HG02852 (cell line): ENCODE data around the gene OPALIN.

Experiments
- ATAC-seq: cut with Tn5 transposase; IDR thresholded peaks from one replicate; pipeline ENCODE4 v1.9.1; 2021; ENCODE audit warnings: mild to moderate bottlenecking, moderate library complexity; ENCODE audit not compliant: unreplicated experiment

Gene OPALIN, protein sequence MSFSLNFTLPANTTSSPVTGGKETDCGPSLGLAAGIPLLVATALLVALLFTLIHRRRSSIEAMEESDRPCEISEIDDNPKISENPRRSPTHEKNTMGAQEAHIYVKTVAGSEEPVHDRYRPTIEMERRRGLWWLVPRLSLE

DNA sequence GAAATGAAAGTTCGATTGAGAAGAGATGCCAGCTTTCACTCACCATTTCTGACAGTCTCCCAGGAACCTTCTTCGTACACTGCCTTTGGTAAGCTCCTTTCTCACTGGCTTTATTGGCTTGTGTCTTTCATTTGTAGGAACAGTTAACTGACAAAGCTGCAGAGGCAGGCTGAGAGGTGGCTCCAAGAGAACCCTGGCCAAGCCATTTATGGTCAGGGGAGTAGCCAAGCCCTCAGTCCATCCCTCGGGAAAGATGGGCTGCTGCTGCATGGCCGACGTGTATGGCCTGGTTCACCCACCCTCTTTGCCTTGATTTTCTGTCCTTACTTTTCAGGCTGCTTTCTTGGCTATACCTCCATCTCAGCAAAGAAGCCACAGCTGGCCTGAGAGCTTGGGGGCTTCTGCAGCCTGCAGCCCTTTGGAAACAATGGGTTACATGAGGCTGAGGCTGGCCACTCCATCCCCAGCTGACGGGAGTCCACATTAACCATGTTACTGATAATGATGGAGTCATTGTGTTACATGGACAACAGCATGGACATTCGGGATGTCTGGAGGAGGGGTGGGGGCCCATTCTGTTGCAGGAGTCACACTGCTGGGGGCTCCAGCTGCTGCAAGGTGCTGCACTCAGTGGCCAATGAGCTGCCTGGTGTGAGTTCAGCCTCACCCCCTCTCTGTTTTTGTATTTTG is at the start of gene OPALIN:
Gene OPALIN, minus strand, starts transcription at position 152 of the 690 bp plus-strand sequence. Its CDS starts 106 bp downstream, at position 46.
- no peak for ATAC-seq

DNA sequence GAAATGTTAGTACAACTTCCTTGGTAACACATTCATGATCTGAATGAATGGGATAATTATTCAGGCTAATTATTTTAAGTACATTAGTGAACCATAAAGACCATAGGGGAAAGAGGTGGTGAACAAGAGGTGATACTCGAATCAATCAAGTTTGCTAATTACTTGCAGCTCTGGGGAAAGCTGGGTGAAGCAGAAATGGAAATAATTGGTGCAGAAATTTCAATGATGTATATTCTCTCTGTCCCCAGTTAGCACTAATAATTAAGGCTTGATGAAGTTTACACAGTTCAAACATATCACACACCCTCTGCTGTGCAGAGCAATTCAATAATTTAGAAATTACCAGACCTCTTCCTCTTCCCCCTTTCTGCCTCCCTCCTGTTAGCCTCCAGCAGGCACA is 49.4 kb upstream of the OPALIN start:
- ATAC-seq: no peak

DNA sequence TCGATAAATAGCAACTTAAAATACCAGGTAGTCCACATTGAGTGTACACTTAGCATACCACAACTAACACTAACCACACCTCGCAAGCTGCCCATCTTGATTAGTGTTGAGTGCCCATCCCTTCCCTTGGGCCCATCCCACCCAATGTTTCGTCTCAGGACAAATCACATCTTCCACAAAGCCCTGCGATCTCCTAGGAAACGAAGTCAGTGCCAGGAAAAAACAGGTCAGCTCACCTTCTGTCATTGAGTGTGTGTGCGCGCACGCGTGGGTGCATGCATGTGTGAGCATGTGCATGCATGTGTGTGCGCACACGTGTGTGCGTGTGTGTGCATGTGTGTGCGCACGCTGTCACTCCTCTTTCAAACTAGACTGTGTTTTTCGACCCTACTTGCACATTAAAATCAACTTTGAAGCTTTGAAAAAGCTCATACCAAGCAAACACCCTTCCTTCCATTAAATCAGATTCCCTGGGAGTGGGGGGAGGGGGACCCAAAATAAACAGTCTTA is 48.8 kb upstream of the OPALIN start:
- ATAC-seq: no peak

DNA sequence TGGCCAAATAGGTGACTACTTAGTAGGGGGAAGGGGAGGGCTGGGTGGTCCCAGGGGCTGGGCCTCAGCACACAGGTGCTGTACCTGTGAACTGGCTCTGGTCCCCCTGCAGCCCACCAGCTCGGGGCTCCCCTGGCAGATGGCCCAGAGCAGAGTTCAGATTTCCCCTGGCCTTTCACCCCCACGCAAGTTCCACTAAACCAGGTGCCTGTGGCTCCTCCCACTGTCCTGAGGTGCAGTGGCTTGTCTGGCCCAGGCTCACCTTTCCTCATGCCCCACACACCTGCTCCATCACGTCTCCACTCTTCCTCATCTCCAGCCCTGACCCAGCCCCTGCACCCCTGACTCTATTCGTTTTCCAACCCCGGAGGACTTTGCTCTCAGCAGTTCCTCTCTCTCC is 47.3 kb upstream of the OPALIN start:
- ATAC-seq: no peak

DNA sequence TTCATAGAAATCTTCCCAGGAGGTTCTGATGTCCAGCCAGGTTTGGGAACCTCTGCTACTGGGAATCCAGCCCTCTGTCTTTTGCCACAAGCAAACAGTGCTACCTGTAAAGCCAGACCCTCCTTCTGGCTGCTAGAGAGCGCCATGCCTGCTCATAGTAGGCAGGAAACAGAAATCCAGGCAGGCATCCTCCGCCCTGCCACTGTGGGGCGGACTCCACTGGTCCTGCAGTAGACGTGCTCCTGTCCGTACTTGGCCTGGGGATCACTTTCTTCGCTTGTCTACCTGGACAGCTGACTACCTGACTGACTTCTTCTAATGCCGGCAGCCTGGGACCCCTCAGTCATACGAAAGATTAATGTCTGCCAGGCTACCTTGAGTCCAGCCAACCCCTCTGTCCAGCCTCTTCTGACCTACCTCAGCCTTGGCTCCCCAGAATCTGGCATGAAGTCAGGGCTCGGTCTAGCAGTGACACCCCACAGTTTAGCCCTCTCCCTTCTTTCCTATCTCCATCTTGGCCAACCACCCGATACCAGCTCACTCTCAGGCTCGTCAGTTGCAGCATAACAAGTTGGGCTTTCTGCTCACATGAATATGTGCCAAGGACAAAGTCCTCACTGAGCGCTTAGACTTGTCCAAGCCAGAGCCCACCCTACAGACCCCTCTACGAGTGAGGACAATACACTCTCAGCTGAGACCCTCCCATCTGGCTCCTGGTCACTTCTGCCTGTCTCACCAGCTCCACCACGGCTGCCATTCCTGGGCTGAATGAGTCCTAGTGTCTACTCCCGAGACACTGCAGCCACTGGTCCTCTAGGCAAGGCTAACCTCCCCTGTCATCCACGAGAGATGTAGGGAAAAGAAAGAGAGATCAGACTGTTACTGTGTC is 43.9 kb upstream of the OPALIN start:
- no peak for ATAC-seq

DNA sequence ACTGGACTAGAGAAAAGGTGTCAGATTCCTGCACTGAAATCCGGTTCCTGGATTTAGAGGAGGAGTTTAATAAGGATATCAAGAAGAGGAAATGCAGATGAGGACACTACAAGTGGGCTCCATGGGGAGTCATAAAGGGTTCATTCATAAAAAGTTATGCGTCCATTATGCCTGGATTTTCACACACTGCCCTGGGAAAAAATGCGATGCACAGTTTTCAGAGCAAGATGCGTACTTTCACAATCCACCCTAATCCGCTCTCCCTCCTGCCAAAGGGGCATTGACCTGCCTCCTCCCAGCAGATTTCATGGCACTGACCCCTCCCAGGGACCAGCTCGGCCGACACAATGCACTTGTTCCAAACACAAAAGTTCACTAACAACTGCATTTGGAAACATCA is 42.2 kb upstream of the OPALIN start:
- no peak for ATAC-seq

DNA sequence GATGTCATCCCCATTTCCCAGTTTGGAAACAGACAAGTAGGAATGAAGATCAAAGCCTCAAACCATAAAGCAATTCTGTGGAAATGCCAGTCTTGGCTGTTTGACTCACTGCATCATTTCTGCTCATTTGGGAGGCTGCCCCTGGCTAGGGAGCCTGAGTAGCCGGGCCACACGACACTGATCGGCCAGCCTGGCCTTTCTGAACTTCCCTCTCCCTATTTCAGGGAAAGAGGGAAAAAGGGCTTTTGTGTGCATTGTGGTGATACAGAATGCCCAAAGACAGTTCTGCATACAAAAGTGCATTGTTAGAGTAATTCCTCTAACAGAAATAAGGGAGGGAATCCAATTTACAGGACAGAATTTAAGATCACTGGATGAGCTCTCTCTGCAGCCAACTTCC is 41.7 kb upstream of the OPALIN start:
- no peak for ATAC-seq

DNA sequence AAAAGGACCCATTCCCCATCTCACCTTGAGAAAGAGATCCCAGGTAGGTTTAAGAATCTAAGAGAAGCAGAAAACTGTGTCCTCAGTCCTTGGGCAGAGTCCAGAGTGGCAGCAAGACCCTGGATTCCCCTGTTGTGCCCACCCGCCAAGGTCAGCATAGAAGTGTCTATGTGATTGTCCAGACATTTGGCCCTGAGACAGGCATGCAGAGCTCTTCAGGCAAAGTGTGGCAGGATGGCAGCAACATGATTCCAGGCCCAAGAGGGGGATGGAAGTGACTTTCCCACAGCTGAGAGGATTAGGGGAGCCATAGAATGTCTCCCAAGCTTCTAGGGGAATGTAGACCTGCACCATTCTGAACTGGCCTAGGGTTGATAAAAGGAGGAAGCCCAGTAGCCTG is 39.1 kb upstream of the OPALIN start:
- ATAC-seq: no peak

DNA sequence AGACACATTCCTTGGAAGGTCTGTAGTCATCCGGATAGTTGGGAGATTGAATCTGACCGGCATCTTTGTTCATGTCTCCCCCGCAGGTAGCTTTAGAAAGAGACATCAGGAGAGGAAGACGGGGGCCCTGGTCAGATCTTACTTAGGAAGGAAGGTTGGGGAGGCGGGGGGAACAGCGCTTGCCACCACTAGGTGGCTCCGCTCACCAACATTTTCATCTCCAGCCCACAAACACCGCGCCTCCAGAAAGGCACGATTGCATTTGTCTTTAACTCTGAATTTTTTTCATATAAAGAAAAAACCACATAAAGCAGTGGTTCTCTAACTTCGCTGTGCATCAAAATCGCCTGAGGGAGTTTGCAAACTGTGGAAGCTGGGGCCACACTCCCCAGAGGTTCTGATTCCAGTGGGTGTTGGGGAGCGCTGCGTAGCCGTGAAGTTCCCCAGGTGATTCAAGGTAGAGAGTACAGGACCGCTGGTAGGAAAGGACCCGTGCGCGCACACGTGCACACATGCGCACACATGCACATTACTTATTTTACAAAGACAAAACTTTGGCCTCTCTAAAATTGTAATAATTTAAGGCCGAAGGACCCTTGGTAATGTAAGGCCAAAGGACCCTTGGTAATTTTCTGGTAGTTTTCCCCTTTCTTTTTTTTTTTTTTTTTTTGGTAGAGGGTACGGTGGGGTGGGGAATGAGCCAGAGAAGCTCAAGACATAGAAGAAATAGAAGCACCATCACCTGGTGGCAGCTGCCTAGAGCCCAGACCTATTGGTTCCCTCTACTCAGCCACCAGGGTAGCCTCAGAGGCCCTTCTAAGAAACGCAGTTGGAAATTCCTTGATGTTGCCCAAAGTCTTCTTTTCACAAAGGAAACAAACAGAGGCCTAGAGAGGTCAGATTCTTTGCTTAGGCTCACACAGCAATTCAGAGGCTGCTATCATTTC is 37.4 kb upstream of the OPALIN start:
- ATAC-seq: no peak

DNA sequence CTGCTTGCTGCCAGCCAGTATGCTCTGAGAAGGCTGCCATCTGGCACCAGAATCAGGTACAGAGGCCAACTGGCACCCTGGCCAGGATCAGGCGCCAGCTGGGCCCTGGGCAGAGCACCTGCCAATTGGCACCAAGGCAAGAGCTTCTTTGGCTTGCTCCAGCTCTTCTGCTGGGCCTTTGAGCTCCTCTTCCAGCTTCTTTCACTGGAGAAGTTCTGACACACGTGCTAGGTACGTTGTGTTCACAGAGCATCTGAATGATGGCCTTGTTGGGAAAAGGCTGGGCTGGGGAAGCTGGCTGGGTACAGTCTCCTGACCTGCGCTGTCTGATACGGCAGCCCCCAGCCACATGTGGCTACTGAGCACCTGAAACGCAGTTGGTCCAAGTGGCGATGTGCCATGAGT is 31.7 kb upstream of the OPALIN start:
- no peak for ATAC-seq

DNA sequence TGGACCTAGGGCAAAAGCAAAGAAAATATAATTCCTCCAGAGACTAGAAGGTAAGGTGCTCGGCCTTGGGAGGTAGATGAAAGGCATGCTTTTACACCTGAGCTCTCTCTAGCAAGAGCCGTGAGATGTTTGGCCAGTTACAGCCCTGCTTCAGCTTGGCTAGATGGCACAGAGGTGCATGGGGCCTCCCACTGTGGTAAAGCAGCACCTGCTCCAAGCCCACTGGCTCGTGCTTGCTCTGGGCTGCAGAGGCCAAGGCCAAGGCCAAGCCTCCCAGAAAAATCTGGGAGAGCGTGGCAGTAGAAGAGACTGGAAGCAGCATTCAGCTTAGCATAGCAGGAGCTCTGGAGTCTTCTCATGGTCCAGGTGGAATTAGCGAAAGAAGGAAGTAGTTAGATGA is 31.0 kb upstream of the OPALIN start:
- no peak for ATAC-seq

DNA sequence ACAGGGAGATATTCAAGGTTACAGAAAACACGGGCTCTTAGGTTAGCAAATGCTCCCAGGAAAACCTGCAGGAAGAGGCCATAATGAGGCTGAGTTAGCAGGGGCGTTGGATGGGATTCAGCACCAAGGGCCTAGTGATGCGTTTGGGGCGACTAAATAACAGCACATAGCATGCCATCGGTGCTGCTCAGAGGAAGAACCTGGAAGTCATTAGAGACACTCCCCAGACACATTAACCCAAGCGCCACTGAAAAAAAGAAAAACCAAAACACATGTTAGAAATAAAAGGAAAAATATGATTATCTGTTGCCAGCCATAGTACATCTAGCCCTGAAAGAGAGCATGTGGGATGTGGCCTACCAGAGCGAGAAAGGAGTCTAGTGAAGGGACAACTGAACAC is 28.8 kb upstream of the OPALIN start:
- ATAC-seq: no peak

DNA sequence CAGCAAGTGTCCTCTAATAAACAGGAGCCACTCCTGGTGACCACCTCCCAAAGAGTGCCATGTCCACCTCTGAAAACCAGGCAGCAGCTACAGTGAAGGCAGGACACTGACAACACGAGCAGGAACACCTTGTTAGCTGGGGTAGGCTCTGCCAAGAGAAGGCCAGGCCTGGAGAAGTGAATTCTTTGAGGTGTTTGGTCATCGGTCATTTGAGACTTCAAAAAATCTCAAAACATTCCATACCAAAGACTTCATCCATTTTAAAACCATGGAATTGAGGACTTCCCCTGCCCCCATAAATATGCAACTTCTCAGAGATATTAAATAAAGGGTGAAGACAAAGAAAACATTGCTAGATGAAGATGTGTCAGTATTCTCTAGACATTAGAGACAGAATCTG is 28.4 kb upstream of the OPALIN start:
- no peak for ATAC-seq

DNA sequence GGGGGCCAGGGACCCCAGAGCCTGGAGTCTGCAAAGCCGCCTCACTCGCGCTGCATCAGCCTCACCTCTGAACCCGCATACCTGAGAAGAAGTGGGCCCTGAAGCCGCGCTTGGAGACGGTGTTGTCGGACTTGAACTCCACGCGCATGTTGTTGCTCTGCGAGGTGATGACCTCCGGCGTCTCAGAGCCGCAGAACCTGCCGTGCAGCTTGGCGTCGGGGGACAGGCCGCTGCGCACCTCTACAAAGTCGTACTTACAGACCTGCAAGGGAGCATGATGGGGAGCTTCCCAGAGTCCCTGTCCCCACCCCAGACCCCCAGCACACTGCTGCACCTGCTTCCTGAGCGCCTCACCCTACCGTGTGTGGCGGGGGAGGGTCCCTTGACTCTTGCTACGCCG is 25.7 kb upstream of the OPALIN start:
- ATAC-seq: no peak

DNA sequence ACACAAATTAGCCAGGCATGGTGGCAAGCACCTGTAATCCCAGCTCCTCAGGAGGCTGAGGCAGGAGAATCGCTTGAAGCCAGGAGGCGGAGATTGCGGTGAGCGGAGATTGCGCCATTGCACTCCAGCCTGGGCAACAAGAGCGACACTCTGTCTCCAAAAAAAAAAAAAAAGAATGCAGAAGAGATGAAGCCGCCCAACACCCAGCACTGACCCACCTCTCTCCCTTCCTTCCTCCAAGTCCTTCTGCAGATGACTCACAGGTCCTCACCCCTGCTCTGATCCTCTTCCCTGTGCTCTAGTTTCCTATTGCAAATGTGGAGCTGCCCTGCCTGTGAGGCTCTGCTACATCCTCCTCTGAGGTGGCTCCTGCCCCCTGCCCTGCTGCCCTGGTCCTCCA is 22.0 kb upstream of the OPALIN start:
- no peak for ATAC-seq

DNA sequence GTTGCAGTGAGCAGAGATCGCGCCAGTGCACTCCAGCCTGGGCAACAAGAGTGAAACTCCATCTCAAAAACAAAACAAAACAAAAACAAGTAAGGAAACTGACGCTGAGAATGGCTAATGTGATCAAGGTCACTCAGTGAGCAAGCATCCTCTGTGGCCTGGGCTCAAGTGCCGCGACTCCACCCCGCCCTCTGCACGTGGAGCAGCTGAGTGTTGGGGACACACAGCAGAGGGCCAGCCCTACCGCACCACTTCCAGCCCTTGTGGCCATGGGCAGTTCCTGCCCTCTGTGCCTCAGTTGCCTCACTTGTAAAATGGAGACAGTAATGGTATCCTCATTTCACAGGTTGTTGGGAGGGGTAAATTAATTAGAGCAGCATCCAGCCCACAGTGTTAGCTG is 21.0 kb upstream of the OPALIN start:
- no peak for ATAC-seq

DNA sequence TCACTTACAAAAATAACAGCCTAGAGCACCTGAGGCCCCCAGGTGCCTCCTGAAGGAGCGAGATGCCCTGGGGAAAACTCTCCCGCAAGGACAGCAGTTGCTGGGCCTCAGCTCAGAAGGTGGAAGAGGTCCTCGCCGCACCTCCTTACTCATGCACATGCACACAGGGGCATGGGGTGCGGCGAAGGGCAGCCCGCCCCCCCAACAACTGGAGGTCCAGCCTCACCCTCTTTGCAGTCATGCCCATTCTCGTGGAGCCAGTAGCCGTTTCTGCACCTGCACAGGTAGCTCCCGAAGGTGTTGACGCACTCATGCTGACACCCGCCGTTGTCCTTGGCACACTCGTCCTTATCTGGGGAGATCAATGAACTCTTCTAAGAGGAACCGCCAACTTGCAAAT is 19.9 kb upstream of the OPALIN start:
- ATAC-seq: no peak

DNA sequence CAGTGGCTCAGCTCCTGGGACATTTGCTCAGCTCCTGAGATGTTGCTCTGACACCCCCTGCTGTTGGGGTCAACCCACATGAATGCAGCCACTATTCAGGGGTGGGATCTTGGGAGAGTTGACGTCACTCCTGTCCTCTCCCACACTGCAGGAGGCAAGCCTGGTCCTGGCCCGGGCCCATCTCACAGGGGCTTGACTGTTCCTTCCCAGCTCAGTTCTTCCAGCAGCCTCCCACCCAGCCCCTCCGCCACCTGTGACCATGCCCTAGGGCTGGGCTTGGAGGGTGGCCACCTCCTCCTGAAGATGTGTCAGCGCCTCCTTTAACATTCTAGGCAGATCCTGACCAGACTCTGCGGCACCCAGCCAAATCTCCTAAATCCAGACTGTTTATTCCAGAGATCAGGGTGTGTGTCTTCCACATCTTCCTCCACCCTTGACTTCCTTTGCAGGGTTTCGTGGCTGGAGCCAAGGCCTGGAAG is 19.1 kb upstream of the OPALIN start:
- no peak for ATAC-seq

DNA sequence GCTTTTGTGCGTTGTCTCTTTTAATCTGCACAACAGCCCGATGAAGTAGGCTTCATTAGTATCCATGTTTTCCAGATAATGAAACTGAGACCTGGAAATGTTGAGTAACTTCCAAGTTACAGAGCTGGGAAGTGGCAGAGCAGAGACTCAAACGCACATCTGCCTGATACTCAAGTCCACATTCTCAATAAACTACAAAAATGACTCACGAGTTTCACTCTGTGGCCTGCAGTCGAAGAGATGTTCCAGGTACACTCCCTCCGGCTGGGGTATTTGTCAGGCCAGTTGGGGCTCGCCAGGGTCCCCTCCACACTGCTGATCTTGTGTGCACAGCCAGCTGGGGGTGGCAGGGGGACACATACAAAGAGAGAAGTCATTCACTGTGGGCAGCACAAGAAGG is 17.7 kb upstream of the OPALIN start:
- ATAC-seq: peak; percentile 59

DNA sequence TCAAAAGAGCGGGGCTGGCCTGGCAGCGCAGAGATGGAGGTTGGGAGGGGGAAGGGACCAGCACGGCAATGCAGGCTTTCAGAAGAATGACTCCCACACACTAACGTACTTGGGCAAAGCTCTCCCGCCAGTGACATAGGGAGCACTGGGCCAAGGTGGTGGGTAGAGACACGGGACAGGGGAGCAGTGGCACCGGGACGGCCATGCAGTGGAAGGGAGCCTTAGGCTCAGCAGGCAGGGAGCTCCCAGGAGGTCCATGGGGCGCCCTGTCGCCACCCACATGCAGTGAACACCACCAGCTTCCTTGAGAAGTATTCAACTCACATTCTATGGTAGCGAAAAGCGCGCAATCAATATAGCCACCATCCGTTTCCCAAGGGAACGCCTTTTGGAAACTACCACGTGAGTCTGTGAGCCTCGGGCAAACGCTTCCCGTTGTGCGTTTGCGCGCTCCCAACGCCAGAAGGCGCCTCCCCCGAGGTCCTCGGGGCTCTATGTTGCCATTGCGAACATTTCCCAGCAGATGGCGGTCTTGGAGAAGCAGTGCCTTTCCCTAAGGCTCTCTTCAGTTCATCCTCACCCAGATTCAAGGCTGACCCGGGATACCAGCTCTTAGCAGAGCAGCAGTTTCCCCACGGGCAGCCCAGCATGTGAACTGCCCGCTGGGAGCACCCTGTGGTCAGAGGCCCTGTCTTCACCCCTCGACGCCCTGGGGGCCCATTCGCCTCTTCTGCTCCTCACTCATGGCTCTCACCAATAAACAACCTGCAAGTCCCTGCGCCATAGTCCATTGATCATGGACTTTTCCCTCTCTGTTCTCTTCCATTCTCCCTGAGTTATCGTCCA is 16.4 kb upstream of the OPALIN start:
- peak; percentile 72 for ATAC-seq
